ENCODE results near the gene ABTB1.
A peak's percentile ranks its signal among the peaks of the same experiment; 100 is the strongest.

Gene ABTB1

DNA sequence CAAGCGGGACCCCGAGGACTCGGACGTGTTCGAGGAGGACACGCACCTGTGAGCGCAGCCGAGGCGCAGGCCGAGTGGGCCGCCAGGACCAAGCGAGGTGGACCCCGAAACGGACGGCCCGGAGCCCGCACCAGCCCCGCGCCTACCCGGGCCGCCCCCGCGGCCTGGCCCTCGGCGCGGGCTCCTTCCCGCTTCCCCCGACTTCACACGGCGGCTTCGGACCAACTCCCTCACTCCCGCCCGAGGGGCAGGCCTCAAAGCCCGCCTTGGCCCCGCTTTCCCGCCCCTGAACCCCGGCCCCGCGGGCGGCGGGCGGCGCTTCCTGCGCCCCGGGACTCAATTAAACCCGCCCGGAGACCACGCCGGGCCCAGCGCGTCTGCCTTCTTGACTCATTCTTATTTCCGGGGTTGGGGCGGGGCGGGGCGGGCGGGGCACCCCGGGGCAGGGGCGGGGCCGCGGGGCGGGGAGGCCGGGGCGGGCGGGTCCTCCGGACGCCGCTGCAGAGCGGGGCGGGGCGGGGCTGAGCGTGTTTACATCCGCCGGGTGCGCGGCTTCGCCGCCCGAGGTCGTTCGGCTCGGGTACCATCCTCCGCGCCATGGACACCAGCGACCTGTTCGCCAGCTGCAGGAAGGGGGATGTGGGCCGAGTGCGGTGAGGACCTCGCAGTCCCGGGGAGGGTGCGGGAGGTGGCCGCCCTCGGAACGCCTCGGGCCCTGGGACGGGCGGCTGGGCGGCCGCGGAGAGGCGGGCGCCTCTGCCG is at the start of gene ABTB1:
TSS of gene ABTB1 (plus strand) at position 524 of the 762 bp plus-strand sequence. CDS start at position 598, 74 bp downstream.
- peak; percentile 81 for DNase-seq (ENCODE audit: low read depth)

DNA sequence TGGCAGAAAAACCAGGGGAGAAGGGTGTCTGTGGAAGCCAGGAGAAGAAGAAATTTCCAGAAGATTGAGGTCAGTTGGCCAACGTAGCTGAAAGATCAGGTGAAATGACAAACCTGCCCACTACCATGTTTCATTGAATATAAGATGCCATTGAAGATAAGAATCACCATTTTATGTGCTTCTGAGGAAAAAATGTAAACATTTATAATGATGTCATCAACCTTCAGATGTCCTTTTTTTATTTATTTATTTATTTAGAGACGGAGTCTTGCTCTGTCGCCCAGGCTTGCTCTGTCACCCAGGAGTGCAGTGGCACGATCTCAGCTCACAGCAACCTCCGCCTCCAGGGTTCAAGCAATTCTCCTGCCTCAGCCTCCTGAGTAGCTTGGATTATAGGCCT is 48.7 kb upstream of the ABTB1 start:
- DNase-seq (ENCODE audit: low read depth): no peak

DNA sequence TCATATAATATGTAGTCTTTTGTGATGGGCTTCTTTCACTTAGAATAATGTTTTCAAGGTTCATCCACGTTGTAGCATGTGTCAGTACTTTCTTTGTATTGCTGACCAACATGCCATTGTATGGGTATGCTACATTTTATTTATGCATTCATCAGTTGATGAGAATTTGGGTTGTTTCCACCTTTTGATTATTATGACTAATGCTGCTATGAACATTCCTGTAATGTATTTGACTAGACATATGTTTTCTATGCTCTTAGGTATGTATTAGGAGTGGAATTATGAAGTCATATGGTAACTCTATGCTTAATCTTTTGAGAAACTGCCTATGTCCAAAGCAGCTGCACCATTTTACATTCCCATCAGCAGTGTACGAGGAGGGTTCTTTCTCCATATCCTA is 46.9 kb upstream of the ABTB1 start:
- no peak for DNase-seq (ENCODE audit: low read depth)

DNA sequence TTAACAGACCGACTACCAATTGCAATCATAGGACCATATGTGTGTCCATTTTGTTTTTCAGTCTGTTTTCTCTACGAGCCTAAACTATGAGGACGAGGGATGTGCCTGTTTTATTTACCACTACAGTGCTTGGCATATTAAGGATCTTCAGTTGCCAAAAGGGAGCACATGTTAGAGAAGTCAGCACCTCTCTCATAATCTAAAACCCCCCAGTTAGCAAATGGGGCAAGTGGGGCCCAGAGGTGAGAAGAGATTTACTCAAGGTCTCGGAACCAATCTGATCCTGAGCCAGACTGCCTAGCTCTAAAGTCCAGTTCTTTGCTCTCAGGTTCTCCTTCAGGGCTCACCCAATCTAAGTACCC is 44.3 kb upstream of the ABTB1 start:
- DNase-seq (ENCODE audit: low read depth): no peak

DNA sequence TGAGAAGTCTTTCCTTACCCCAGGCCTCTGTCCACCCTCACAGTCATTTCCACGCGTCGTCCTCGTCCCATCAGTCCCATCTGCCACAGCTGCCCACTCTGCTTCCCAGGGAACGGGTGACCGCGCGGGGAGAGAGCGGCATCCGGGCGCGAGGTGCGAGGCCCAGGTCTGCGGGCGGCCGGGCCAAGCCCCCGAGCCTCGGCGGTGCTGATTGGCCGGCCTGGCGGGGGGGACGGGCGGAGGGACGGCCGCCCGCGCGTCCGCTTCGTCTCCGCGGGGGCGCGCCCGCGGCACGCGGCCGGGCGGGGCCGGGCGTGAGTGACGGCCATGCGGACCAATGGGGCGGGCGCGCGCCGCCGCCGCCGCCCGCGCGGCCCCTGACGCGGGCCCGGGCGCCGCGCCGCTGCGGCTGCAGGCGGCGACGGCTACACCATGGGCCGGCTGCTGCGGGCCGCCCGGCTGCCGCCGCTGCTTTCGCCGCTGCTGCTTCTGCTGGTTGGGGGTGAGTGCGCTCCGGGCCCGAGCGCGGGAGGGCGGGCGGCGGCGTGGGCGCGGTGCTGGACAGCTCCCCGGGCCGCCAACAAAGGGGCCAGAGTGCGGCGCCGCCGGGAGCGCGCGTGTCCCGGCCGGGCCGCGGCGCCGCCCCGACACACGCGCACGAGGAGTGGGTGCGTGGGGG is 43.8 kb upstream of the ABTB1 start, which contains the start of gene PODXL2:
TSS of gene PODXL2 (plus strand) at position 398 of the 679 bp plus-strand sequence. CDS start at position 433, 35 bp downstream.
- DNase-seq (ENCODE audit: low read depth): peak; percentile 16

DNA sequence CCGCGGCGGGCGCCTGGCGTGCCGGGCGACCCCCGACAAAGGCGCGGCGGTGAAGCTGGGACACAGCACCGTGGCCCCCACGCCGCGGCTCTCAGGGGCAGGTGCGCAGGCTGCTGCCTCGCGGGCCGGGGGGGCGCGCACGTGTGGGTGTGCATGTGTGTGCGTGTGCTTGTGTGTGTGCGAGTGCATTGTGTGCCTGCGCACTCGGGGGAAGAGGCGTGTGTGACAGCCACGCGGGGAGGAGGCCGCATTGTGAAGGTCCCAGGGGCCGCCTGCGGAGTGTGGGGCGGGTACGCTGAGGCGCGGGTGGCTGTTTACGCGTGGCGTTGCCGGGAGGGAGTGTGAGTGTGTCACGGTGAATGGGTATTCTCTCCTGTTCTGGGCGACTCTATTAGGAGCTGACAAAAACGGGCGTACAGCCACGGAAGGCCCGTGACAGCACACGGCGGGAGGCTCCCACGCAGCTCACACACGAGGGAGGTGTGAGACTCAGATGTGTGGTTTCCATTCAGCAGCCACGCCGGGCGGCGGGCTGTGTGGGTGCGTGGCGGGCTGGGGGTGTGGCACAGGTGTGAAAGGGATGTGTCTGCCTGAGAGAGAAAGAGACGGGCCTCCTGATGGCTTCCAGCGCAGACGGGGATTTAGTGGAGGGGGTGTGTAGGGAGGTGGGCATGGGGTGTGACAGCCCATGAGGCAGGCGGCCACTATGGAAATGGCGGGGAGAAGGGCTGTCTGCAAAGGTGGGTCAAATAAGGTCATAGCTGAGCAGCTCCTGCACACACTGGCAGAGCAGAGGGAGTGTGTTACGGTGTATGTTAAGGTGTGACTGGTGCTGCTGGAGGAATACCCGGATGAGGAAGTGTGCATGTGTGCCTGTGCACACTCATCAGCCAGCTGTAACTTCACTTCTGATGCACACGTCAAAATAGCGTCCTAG is 43.0 kb upstream of the ABTB1 start:
- peak; percentile 36 for DNase-seq (ENCODE audit: low read depth)

DNA sequence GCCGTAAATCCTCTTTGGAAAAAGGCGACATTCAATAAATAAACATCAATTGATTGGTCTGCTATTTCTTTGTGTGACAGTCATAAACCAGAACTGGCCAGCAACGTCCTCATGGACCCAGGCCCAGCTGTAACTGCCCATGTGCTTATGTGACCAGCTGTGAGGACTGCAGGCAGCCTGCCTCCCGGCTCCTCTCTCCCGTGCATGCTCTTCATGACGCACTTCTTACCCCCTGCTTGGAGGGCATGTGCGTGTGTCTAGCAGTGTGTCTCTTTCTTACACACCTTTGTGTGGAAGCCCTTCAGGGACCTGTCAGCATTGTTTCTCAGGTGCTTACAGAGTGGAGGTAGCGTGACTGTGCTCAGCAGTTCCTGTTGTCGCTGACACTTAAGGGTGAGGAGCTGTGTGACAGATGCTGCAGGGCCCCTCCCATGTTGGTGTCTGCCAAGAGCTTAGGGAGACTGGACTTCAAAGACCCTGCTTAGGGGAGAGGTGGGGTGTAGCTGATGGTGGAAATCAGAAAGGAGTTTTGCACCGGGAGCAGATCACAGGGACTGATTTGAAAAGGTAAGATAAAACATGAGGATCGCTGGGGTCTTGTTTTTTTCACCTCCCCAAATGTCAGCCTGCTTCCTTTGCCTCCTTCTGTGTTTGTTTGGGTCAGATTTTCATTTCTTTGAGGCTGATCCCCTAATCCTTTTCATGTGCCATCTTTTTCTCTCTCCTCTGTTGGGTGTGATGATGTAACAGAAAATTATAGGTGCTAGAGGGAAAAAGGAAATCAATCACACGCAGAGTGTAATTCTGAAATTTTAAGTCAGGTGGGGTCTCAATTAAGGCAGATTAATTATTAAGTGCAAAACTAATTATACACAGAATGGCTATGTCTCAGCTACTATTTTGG is 41.7 kb upstream of the ABTB1 start:
- DNase-seq (ENCODE audit: low read depth): no peak

DNA sequence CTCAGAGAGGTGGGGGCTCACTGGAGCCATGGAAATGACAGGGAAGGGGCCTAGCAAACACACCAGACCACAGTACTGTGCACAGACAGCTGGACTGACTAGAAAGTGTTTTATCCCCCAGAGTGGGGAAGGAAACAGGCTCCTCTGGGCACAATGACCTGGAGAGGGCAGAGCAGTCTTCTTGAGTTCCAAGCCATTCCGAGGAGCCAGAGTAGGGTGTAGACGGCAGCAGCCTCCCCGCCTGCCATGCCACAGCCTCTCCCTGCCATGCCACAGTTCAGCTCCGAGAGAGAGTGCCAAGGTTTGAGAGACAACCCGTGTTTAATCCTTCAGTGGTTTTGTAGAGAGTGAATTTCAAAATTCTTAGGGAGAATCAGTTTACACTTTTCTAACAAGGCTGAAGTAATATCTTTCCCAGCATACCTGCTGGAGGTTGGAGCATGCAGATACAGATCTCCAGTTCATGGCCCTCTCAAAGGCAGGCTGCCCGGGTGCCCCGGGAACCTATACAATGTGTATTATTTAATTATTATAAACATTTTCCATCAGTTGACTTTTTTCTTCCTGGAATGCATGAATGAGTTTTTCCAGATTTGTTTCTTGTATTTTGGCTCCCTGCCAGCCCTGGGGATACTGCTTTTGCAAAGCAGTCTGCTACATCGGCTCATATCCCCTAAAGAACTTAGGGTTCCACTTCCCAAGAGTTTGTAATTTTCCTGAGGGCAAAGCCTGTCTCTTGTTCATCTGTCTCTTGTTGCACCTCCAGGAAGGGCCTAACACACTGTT is 40.5 kb upstream of the ABTB1 start:
- no peak for DNase-seq (ENCODE audit: low read depth)

DNA sequence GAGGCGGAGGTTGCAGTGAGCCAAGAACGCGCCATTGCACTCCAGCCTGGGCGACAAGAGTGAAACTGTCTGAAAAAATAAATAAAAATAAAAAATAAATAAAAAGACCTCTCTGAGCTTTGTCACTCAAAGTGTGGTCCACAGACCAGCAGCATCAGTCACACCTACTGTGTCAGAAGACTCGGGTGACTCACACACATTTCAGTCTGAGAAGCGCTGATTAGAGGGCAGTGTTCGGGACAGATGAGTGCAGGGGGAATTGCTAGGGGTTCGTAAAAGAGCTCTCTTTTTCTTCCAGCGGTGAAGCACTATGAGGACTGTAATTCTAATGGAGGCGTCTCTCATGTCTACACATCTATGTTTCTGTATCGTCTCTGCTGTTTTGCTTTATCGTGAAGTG is 38.1 kb upstream of the ABTB1 start:
- DNase-seq (ENCODE audit: low read depth): no peak

DNA sequence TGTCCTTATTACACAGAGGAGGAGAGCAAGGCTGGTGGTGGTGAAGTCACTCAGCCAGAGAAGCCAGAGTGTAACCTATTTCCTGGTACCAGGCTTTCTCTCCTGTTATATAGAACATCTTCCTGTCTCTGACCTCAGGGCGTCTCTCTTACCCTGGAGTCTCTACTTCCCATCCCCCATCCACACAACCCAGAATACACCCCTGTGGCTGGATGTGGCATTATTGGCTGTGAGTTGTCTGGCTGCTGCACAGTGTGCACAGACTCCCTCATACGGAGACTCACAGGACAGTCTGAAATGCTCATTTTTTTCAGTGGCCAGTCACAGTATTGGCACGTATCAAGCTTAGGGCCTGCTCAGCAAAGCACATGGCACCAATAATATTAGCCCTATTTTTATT is 35.2 kb upstream of the ABTB1 start:
- no peak for DNase-seq (ENCODE audit: low read depth)

DNA sequence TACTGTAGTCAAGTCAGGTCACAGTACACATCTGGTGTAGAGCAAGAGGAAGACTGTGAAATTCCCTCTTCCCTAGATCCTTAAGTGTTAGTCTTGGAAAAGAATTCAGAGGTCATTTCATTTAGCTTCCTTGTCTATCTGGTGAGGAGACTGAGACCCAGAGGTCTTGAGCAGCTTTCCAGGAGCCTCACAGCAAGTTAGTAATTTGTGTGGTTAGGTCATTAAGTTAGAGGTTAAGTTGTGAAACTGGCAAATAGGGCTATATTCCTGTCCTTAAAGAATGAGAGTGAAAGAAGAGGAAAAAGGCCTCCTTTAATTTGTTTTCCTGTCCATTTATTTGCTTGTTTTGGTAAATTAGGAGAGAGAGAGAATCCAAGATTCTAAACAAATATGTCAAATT is 34.8 kb upstream of the ABTB1 start:
- DNase-seq (ENCODE audit: low read depth): no peak

DNA sequence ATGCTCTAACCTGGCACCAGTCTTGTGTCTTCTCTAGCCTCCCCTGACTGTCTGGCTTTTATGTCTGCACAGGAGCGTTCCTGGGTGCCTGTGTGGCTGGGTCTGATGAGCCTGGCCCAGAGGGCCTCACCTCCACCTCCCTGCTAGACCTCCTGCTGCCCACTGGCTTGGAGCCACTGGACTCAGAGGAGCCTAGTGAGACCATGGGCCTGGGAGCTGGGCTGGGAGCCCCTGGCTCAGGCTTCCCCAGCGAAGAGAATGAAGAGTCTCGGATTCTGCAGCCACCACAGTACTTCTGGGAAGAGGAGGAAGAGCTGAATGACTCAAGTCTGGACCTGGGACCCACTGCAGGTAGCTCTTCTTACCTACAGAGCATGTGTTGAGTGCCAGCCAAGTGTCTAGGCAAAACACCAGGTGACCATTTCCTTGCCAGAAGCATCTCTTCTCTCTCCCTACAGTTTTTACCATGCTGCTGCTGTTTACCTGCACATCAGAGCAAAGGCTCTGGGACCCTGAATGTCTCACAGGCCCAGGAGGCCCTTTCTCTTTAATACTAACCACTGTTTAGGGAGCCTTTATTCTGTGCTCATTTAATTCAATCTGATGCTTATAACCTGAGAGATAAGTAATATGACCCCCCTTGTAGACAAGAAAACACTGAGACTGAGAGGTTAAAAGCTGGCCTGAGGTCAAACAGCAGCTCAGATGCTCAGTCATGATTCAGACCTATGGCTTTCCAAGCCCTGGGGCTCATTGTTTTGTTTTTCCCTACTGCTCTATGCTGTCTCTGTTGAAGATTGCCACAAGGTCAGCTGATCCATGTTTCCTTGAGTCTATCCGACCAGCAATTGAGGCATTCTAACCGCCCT is 33.3 kb upstream of the ABTB1 start:
- DNase-seq (ENCODE audit: low read depth): no peak

DNA sequence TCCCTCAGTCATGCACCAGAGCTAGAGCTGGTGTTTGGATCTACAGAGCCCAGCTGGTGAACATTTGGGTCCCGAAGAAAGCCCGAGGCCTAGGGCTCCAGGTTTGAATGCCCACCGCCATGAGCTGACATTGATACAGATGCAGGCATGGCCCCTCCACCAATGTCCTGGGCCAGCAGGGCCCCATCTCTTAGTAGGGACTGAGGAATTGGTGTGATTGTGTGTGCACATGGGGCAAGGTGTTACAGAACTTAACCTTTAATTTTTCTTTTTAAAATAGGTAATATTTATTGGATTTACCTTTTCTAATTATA is 32.8 kb upstream of the ABTB1 start:
- DNase-seq (ENCODE audit: low read depth): no peak

DNA sequence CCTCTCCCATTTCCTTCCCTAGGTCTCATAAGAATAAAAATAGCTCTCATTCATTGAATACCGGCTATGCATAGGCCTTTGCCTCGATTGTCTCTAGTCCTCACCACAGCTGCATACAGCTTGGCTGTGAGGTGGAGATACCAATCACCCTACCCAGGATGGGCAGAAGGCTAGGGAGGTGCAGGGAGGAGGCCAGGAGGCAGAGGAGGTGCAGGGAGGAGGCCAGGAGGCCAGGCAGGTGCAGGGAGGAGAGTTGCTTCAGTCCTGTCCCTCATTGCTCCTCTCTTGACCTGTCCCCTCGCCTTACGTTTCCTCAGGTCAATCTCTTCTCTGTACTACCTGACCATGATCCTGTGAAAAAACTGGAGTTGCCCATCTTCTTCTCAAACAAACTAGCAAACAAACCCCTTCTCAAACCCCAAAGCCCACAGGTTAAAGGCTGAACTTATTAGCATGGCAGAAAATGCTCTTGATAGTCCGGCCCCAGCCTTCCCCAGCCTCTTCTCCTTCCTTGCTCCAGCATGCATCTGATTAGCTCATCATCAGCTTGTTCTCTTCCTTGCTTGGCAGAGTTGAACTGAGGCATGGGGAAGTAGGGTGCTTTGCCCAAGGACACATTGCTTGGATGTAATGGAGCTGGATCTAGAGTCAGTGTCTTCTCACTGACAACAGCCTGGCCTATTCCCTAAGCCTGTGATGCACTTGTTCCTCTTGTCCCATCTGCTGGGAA is 27.9 kb upstream of the ABTB1 start:
- no peak for DNase-seq (ENCODE audit: low read depth)

DNA sequence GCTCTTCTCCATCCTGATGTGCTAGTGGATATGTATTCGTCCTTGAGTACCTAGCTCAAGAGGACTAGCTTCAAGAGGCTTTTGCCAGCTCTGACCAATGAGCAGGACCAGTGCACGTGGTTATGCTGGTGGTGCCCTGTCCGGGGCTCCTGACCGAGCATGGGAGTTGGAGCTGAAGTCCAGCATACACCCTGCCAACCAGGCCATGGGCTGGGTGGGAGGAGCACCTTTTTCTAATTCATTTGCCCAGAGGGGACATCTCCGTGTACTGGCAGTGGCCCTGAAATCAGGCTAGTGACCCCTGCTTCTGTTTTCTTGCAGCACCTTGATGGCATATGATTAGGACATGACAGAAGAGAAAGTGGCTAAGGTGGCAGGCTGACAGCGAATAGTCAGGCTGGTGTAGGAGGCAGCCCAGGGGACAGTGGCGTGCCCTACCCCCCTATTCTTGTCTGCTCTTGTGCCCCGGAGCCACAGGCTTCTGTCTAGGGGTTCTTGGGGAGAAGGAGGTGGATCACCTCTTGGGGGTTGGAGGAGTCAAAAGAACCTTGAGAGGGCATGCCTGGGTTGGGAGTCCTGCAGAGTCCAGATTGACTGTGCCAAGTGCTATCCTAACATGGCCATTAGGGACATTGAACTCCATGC is 27.3 kb upstream of the ABTB1 start:
- no peak for DNase-seq (ENCODE audit: low read depth)

DNA sequence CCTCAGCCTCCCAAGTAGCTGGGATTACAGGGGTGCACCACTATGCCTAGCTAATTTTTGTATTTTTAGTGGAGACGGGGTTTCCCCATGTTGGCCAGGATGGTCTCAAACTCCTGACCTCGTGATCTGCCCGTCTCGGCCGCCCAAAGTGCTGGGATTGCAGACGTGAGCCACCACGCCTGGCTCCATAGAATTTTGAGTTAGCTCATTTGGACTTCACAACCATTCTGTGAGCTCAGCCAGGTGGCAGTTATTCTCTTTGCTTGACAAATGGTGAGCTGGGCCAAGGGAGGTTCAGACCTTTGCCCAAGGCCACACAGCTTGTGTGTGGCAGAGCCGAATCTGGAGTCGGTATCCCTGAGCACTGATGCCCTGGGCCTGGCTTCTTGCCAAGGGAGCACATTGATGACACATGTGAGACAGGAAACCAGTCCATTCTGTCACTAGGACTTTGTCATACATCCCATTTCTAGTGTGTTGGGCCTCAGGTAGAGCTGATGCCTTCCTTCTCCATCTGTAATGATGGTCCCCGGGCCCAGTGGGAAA is 26.2 kb upstream of the ABTB1 start:
- DNase-seq (ENCODE audit: low read depth): no peak

DNA sequence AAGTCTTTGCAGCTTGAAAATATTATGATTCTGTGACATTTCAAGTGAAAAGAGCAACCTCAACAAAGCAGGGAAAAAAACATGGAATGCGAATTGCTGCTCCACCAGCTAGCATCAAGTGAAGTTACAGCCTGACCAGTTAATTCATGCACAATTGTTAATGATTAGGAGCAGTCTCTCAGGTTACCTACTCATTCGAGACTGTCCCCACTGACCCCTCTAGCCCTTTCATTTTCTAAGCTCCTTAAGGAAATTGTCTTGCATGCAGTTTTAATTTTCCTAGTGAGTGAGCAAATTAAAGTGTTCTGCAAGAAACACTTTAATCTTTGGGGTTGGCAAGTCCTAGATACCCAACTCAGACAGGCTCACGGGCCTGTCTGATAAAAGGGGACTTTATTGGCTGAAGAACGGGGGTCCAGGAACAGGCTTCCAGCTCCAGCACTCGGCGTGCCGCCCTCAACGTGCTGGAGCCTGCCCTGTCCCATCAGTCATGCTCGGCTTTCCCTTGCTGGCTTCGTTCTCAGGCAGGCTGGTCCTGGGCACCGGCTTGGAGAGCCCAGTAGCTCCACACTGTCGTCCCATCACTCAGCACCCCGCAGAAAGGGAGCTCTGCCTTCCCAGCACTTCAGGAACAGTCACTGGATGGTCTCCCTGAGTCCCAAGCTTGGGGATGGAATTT is 25.4 kb upstream of the ABTB1 start:
- DNase-seq (ENCODE audit: low read depth): no peak

DNA sequence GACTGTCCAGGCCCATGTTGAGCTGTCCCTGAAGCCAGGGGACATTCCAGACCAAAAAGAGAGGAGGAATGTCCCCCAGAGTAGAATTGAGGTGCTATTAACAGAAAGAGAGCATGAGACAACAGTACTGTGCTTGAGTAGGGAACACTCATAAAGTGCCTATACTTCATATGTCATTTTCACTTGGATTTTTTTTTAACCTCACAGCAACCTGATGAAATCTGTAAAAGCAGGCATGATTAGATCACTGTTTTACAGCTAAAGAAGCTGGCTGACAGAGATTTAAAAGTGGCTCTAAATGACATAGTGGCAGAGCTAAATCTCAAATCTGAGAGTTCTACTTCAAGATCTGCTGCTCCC is 24.9 kb upstream of the ABTB1 start:
- no peak for DNase-seq (ENCODE audit: low read depth)

All from activated T-helper 9 cell treated with anti-CD3 and anti-CD28 coated beads, Interleukin-2, amount 50 U/mL, for 16 hours (primary cell).